Karpas-422 (cell line): Measurements from ENCODE around the gene TRIM10. TPM values are rescaled to one million over a fixed set of nuclear protein-coding genes. Genes with fewer than 3 reads are reported as not detected.

Source experiments
- DNase-seq: peaks from one replicate; pipeline ENCODE4 v3.0.0-alpha.2; 2015
- H2AFZ ChIP-seq: fragments of 200-600 bp; sonication (generic); 2 replicates; pipeline ENCODE4 v1.6.1; 2014; ENCODE audit warnings: antibody characterized with exemption, low read length, mixed read lengths
- H3K27ac ChIP-seq: fragments of 200-600 bp; sonication (generic); 2 replicates; pipeline ENCODE4 v1.5.1; 2014; ENCODE audit warnings: mild to moderate bottlenecking, low read length, moderate library complexity
- H3K27me3 ChIP-seq: fragments of 200-600 bp; sonication (generic); 2 replicates; pipeline ENCODE4 v1.6.1; 2014; ENCODE audit warnings: low read length, mixed read lengths
- H3K36me3 ChIP-seq: fragments of 200-600 bp; sonication (generic); 2 replicates; pipeline ENCODE4 v1.6.1; 2014; ENCODE audit warnings: low read length, mixed read lengths; ENCODE audit not compliant: insufficient read depth
- H3K4me1 ChIP-seq: fragments of 200-600 bp; sonication (generic); 2 replicates; pipeline ENCODE4 v1.6.1; 2014; ENCODE audit warnings: mild to moderate bottlenecking, low read length, mixed read lengths
- H3K4me2 ChIP-seq: fragments of 200-600 bp; sonication (generic); 2 replicates; pipeline ENCODE4 v1.6.1; 2014; ENCODE audit warnings: low read length, low read depth, mild to moderate bottlenecking; ENCODE audit not compliant: poor library complexity, severe bottlenecking
- H3K4me3 ChIP-seq: fragments of 200-600 bp; sonication (generic); 2 replicates; pipeline ENCODE4 v1.5.1; 2014; ENCODE audit warnings: mild to moderate bottlenecking, antibody characterized with exemption, low read length, mixed read lengths
- H3K79me2 ChIP-seq: fragments of 200-600 bp; sonication (generic); 2 replicates; pipeline ENCODE4 v1.6.1; 2014; ENCODE audit warnings: mild to moderate bottlenecking, low read length, mixed read lengths
- H3K9ac ChIP-seq: fragments of 200-600 bp; sonication (generic); 2 replicates; pipeline ENCODE4 v1.6.0; 2014; ENCODE audit warnings: low read length
- H3K9me2 ChIP-seq: fragments of 200-600 bp; sonication (generic), shearing (Covaris generic); replicated peaks from 2 replicates; pipeline ENCODE4 v1.6.0; 2014; ENCODE audit warnings: mild to moderate bottlenecking, low read length, moderate library complexity; ENCODE audit not compliant: insufficient read depth
- H3K9me3 ChIP-seq: fragments of 300-700, 200-600 bp; sonication (generic); 2 replicates; pipeline ENCODE4 v1.6.1; 2014; ENCODE audit warnings: low read length, mixed read lengths
- H4K20me1 ChIP-seq: fragments of 200-600 bp; sonication (generic); 2 replicates; pipeline ENCODE4 v1.6.1; 2014; ENCODE audit warnings: mild to moderate bottlenecking, antibody characterized with exemption, low read length, low read depth; ENCODE audit not compliant: insufficient read depth
- total RNA-seq: library from RNA; depleted of rRNA; stranded (reverse); fragments of >200 nt; shearing (Covaris generic); gene quantifications from 2 replicates; pipeline ENCODE4 v1.2.3, GENCODE V29; 2014; ENCODE audit warnings: low replicate concordance

The TRIM10 gene
- total RNA-seq, 1 experiment from 2014 or later = not detected

- Histone ChIP-seq H3K4me1 (no peaks in the 10 kb centered on the region), H3K9me3 (peaks cover 10% of the 10 kb centered on the region), H3K27ac (no peak overlapping the region), H4K20me1 (no peaks in the 10 kb centered on the region), H3K4me3 (no peak overlapping the region), H3K4me2 (no peak overlapping the region), H3K79me2 (no peaks in the 10 kb centered on the region), H3K27me3 (no peaks in the 10 kb centered on the region), H3K36me3 (peaks cover 33% of the 10 kb centered on the region), H2AFZ (no peak overlapping the region), H3K9me2 (no peaks in the 10 kb centered on the region), H3K9ac (no peak overlapping the region)
- DNase-seq = peak; percentile 40
Measured at GRCh38 chr6:30184417-30185031, 23.5 kb upstream of the TRIM10 start.

GRCh38 chr6:30180145-30180544, 19.1 kb upstream of the TRIM10 start:
- Histone ChIP-seq H3K27ac (no peak overlapping the region), H3K79me2 (no peaks in the 10 kb centered on the region), H2AFZ (no peak overlapping the region), H3K9me3 (peaks cover 12% of the 10 kb centered on the region), H3K4me2 (no peak overlapping the region), H3K9me2 (no peaks in the 10 kb centered on the region), H3K4me3 (no peak overlapping the region), H4K20me1 (no peaks in the 10 kb centered on the region), H3K27me3 (no peaks in the 10 kb centered on the region), H3K36me3 (0 out of 2 replicates have a peak, but pooled peaks cover 2% of the 10 kb centered on the region), H3K4me1 (no peaks in the 10 kb centered on the region), H3K9ac (no peak overlapping the region)
- no peak for DNase-seq

- no peak overlapping the region for H2AFZ ChIP-seq
- no peak overlapping the region for H3K4me2 ChIP-seq
- no peaks in the 10 kb centered on the region for H3K9me2 ChIP-seq
- no peaks in the 10 kb centered on the region for H4K20me1 ChIP-seq
- no peaks in the 10 kb centered on the region for H3K36me3 ChIP-seq
- no peak overlapping the region for H3K9ac ChIP-seq
- peaks cover 12% of the 10 kb centered on the region for H3K9me3 ChIP-seq
- no peak overlapping the region for H3K27ac ChIP-seq
- H3K4me3 ChIP-seq = no peak overlapping the region
- H3K27me3 ChIP-seq = no peaks in the 10 kb centered on the region
- no peaks in the 10 kb centered on the region for H3K79me2 ChIP-seq
- no peak for DNase-seq
- no peaks in the 10 kb centered on the region for H3K4me1 ChIP-seq
Measured at GRCh38 chr6:30178837-30179236, 17.8 kb upstream of the TRIM10 start.

GRCh38 chr6:30175765-30176164, 14.8 kb upstream of the TRIM10 start:
- Histone ChIP-seq H3K4me1 (no peaks in the 10 kb centered on the region), H3K4me2 (no peak overlapping the region), H3K4me3 (no peak overlapping the region), H4K20me1 (no peaks in the 10 kb centered on the region), H3K79me2 (no peaks in the 10 kb centered on the region), H3K27ac (no peak overlapping the region), H2AFZ (no peak overlapping the region), H3K9me3 (peaks cover 7% of the 10 kb centered on the region), H3K36me3 (no peaks in the 10 kb centered on the region), H3K9ac (no peak overlapping the region), H3K27me3 (no peaks in the 10 kb centered on the region), H3K9me2 (no peaks in the 10 kb centered on the region)
- DNase-seq = no peak

- no peak overlapping the region for H3K4me2 ChIP-seq
- H3K9me3 ChIP-seq = no peaks in the 10 kb centered on the region
- H4K20me1 ChIP-seq = no peaks in the 10 kb centered on the region
- no peaks in the 10 kb centered on the region for H3K9me2 ChIP-seq
- no peaks in the 10 kb centered on the region for H3K4me1 ChIP-seq
- H3K79me2 ChIP-seq = no peaks in the 10 kb centered on the region
- DNase-seq = no peak
- no peaks in the 10 kb centered on the region for H3K27me3 ChIP-seq
- no peak overlapping the region for H2AFZ ChIP-seq
- H3K4me3 ChIP-seq = no peak overlapping the region
- H3K27ac ChIP-seq = no peak overlapping the region
- no peaks in the 10 kb centered on the region for H3K36me3 ChIP-seq
- H3K9ac ChIP-seq = no peak overlapping the region
Measured at GRCh38 chr6:30172681-30173080, 11.7 kb upstream of the TRIM10 start.

- Histone ChIP-seq H4K20me1 (no peaks in the 10 kb centered on the region), H3K9me2 (no peaks in the 10 kb centered on the region), H3K9ac (no peak overlapping the region), H3K4me2 (no peak overlapping the region), H3K4me3 (no peak overlapping the region), H3K36me3 (no peaks in the 10 kb centered on the region), H3K79me2 (no peaks in the 10 kb centered on the region), H3K4me1 (no peaks in the 10 kb centered on the region), H3K27ac (no peak overlapping the region), H3K9me3 (no peaks in the 10 kb centered on the region), H3K27me3 (no peaks in the 10 kb centered on the region), H2AFZ (no peak overlapping the region)
- DNase-seq = no peak
Measured at GRCh38 chr6:30171677-30172471, 10.9 kb upstream of the TRIM10 start.

GRCh38 chr6:30169658-30170614, 8.9 kb upstream of the TRIM10 start:
- no peaks in the 10 kb centered on the region for H3K27me3 ChIP-seq
- no peak overlapping the region for H2AFZ ChIP-seq
- H3K27ac ChIP-seq = no peak overlapping the region
- no peak overlapping the region for H3K4me3 ChIP-seq
- no peaks in the 10 kb centered on the region for H3K9me2 ChIP-seq
- H3K79me2 ChIP-seq = no peaks in the 10 kb centered on the region
- DNase-seq = peak; percentile 81
- H3K4me2 ChIP-seq = no peak overlapping the region
- no peaks in the 10 kb centered on the region for H3K36me3 ChIP-seq
- H3K9ac ChIP-seq = no peak overlapping the region
- no peaks in the 10 kb centered on the region for H3K9me3 ChIP-seq
- no peaks in the 10 kb centered on the region for H3K4me1 ChIP-seq
- no peaks in the 10 kb centered on the region for H4K20me1 ChIP-seq

- no peak overlapping the region for H3K27ac ChIP-seq
- H3K9me2 ChIP-seq = no peaks in the 10 kb centered on the region
- H3K9ac ChIP-seq = no peak overlapping the region
- no peaks in the 10 kb centered on the region for H3K79me2 ChIP-seq
- H2AFZ ChIP-seq = no peak overlapping the region
- H3K4me3 ChIP-seq = no peak overlapping the region
- H3K4me1 ChIP-seq = no peaks in the 10 kb centered on the region
- no peaks in the 10 kb centered on the region for H3K36me3 ChIP-seq
- no peak overlapping the region for H3K4me2 ChIP-seq
- no peaks in the 10 kb centered on the region for H3K9me3 ChIP-seq
- no peak for DNase-seq
- no peaks in the 10 kb centered on the region for H4K20me1 ChIP-seq
- H3K27me3 ChIP-seq = no peaks in the 10 kb centered on the region
Measured at GRCh38 chr6:30168741-30169140, 7.7 kb upstream of the TRIM10 start.
